Measurements from ENCODE around the gene NHLRC1.

The NHLRC1 gene

GRCh38 chr6:18080544-18080943, 41.9 kb downstream of the NHLRC1 start:
- no peak for DNase-seq

- no peak for DNase-seq
These were observed 43.6 kb downstream of the NHLRC1 start for GRCh38 chr6:18078866-18079265.

GRCh38 chr6:18076231-18076630, 46.2 kb downstream of the NHLRC1 start:
- no peak for DNase-seq

- DNase-seq, result no peak
These were observed 49.6 kb downstream of the NHLRC1 start for GRCh38 chr6:18072841-18073240.

- DNase-seq, result no peak
These were observed 52.0 kb downstream of the NHLRC1 start for GRCh38 chr6:18070486-18070885.

Measured in activated CD4-positive, alpha-beta T cell treated with anti-CD3 and anti-CD28 coated beads for 1 hour (primary cell).